ENCODE data around the gene DEAF1. TPM values are rescaled to one million over a fixed set of nuclear protein-coding genes. Genes with fewer than 3 reads are reported as not detected.
"Not testable (repeated sequence)": the region's sequence is repeated elsewhere in the genome, so short reads cannot be mapped to it uniquely, and the experiment has no call there.

The DEAF1 gene
- total RNA-seq, 4 donors from 2014 or later = 31.1 to 57.0 (median 39.6) TPM

DNA sequence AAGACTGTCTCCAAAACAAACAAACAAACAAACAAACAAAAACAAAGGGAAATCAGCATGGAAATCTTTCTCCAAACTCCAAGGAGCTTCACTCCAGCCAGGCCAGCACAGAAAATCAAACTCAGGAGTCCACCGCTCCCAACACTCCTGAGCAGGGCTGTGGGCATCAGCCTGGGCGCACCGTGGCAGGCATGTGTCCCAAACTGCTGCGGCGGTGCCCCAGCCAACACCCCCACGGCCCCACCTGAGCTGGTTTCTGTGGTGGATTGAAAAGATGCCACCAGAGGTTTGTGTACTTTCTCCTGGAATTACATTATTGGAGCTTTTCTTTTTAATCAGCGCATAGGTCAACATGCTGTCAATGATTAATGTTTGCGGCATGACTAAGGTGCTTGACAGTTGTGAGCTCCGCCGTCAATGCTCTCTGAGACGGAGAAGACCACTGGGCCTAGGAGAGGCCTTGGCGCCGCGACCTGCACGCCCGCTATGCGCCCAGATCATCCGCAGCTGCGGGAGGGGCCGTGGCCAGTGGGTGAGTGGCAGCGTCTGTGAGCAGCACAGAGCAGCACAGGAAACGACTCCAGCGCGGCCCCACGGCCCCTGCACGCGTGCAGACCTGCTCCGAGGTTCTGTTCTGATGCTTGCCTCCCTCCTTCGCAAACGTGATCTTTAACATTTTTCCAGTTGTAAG, 39.8 kb downstream of the DEAF1 start:
- TF ChIP-seq POLR2A (IDR thresholded peaks at IDR 0.05) = no peak
- TF ChIP-seq, protein P1, sequence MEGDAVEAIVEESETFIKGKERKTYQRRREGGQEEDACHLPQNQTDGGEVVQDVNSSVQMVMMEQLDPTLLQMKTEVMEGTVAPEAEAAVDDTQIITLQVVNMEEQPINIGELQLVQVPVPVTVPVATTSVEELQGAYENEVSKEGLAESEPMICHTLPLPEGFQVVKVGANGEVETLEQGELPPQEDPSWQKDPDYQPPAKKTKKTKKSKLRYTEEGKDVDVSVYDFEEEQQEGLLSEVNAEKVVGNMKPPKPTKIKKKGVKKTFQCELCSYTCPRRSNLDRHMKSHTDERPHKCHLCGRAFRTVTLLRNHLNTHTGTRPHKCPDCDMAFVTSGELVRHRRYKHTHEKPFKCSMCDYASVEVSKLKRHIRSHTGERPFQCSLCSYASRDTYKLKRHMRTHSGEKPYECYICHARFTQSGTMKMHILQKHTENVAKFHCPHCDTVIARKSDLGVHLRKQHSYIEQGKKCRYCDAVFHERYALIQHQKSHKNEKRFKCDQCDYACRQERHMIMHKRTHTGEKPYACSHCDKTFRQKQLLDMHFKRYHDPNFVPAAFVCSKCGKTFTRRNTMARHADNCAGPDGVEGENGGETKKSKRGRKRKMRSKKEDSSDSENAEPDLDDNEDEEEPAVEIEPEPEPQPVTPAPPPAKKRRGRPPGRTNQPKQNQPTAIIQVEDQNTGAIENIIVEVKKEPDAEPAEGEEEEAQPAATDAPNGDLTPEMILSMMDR (IDR thresholded peaks at IDR 0.05) = no peak
- DNase-seq (ENCODE audit: low spot score in 2 of 2) = no peak
- 93% methylated on average over 30 of the region's 30 CpGs for WGBS, 2 donors
- H3K4me3 ChIP-seq (ENCODE audit: low read depth, poor library complexity, severe bottlenecking) = no peak overlapping the region
- intact Hi-C loops (cut with DNase I; ENCODE audit: low total_unique reads) = loop anchor here (10.0 kb wide), 1 partner anchor 70 kb away; no protein-coding TSS in a partner anchor

GRCh38 chr11:654444-654843, 40.6 kb downstream of the DEAF1 start:
- intact Hi-C loops (cut with DNase I; ENCODE audit: low total_unique reads) = loop anchor here (10.0 kb wide), 1 partner anchor 70 kb away; no protein-coding TSS in a partner anchor
- 94 to 98% methylated on average over 12 of the region's 12 CpGs for WGBS, 2 donors
- not testable (repeated sequence) for DNase-seq (ENCODE audit: low spot score in 2 of 2); H3K4me3 ChIP-seq (ENCODE audit: low read depth, poor library complexity, severe bottlenecking)

DNA sequence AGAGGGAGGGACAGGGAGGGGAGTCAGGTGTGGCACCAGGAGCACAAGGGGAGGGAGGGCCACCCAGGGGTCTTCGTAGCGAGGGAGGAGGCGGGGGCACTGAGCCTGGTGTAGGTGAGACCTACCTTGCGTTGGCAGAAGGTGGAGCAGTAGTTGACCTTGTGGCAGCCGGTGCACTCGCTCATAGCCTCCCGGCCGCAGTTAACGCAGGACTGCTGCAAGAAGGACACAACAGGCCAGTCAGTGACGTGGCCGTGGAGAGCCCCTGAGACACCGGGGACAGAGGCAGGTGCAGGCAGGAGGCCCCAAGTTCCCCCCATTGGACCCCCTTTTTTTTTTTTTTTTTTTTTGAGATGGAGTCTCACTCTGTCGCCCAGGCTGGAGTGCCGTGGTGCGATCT, 41.2 kb downstream of the DEAF1 start:
- DNase-seq (ENCODE audit: low spot score in 2 of 2) = no peak
- 91 to 96% methylated on average over 15 of the region's 15 CpGs for WGBS, 2 donors
- no peak overlapping the region for H3K4me3 ChIP-seq (ENCODE audit: low read depth, poor library complexity, severe bottlenecking)
- intact Hi-C loops (cut with DNase I; ENCODE audit: low total_unique reads) = loop anchor here (10.0 kb wide), 1 partner anchor 71 kb away; no protein-coding TSS in a partner anchor
- no peak for TF ChIP-seq POLR2A (IDR thresholded peaks at IDR 0.05)
- TF ChIP-seq, protein P1 (IDR thresholded peaks at IDR 0.05) = no peak

DNA sequence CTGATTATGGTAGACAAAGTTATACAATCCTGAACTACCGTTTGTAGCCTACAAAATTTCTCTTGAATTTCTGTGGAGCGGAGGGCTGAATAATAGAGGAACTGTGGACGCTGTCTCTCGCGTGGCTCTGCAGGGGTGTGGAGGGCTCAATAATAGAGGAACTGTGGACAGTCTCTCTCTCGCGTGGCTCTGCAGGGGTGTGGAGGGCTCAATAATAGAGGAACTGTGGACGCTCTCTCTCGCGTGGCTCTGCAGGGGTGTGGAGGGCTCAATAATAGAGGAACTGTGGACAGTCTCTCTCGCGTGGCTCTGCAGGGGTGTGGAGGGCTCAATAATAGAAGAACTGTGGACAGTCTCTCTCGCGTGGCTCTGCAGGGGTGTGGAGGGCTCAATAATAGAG, 41.9 kb downstream of the DEAF1 start:
- intact Hi-C loops (cut with DNase I; ENCODE audit: low total_unique reads) = loop anchor here (10.0 kb wide), 1 partner anchor 72 kb away; no protein-coding TSS in a partner anchor
- H3K4me3 ChIP-seq (ENCODE audit: low read depth, poor library complexity, severe bottlenecking); DNase-seq (ENCODE audit: low spot score in 2 of 2): not testable (repeated sequence)
- 86 to 92% methylated on average over 14 of the region's 14 CpGs for WGBS, 2 donors

- intact Hi-C loops (cut with DNase I; ENCODE audit: low total_unique reads) = loop anchor here (10.0 kb wide), 1 partner anchor 74 kb away; no protein-coding TSS in a partner anchor
- no peak for DNase-seq (ENCODE audit: low spot score in 2 of 2)
- no peak for TF ChIP-seq POLR2A (IDR thresholded peaks at IDR 0.05)
- TF ChIP-seq, protein P1 (IDR thresholded peaks at IDR 0.05) = no peak
- no peak overlapping the region for H3K4me3 ChIP-seq (ENCODE audit: low read depth, poor library complexity, severe bottlenecking)
- 93 to 97% methylated on average over 10 of the region's 10 CpGs for WGBS, 2 donors
Observed at GRCh38 chr11:650482-650881, 44.5 kb downstream of the DEAF1 start.

- DNase-seq (ENCODE audit: low spot score in 2 of 2); H3K4me3 ChIP-seq (ENCODE audit: low read depth, poor library complexity, severe bottlenecking); intact Hi-C loops (cut with DNase I; ENCODE audit: low total_unique reads): not testable (repeated sequence)
- WGBS, 2 donors = 82 to 92% methylated on average over 9 to 12 of the region's 14 CpGs
Observed at GRCh38 chr11:647672-648158, 47.3 kb downstream of the DEAF1 start.

DNA sequence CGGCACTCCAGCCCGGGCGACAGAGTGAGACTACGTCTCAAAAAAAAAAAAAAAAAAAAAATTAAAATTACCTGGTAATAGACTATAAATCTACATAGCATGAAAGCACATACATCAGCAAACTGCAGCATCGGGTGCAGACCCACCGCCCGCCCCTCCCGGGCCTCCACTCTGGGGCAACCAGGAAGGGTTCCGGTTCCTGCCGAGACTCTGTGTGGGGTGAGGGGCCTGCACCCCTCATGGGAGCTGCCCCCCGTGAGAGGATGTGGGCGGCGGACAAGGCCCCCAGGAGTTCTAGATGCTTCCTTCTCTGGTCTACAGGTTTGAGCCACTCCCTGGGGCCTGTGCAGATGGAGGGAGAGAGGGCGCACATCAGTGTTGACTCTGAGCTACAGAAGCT, 48.8 kb downstream of the DEAF1 start:
- WGBS, 2 donors = 90 to 92% methylated on average over 14 of the region's 14 CpGs
- TF ChIP-seq POLR2A (IDR thresholded peaks at IDR 0.05) = no peak
- TF ChIP-seq, protein P1 (IDR thresholded peaks at IDR 0.05) = no peak
- intact Hi-C loops (cut with DNase I; ENCODE audit: low total_unique reads) = no loop called here

More for the DNA sequence above, 48.8 kb downstream of the DEAF1 start:
- no peak for DNase-seq (ENCODE audit: low spot score in 2 of 2)
- no peak overlapping the region for H3K4me3 ChIP-seq (ENCODE audit: low read depth, poor library complexity, severe bottlenecking)

Measured in lower leg skin (tissue), 4 donors.